Measurements from ENCODE around the gene CNIH4. TPM values are rescaled to one million over a fixed set of nuclear protein-coding genes. Genes with fewer than 3 reads are reported as not detected.

CNIH4 gene
- total RNA-seq, 1 experiment from 2014 or later = 77.8 TPM

DNA sequence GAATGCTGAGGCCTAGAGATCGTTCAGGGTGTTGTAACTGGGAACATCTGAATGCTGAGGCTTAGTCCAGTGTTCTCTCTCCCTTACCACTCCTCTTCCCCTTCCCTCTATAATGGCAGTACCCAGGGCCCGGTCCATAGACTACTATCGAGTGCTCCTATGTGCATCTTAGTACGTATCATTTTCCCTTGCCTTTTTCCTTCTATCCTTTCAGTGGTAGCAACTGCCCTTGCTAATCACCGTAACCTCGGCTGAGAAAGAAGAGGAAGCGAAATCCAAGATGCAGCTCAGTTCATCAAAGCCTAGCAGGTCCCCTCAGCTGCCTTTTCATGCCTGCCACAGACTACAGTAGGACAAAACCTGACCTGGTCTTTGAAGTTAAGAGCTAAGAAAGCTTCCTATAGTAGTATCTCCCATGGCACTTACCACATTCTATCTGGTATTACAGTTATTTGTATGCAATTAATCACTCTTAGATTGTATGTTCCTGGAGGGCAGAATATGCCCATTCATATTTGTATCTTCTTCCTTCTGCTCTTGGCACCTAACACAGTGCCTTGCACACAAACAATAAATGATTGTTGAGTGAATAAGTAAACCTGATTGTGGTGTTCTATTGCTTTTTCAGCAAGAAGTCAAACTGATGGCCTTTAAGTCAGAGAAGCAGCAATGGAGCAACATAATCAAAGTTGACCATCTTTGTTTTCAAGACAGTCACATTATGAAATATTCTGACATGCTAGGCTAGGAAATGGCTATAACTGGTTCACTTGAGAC lies 22.4 kb downstream of the CNIH4 start (continued):
- TF ChIP-seq TCF7 (CRISPR knock-in tag; IDR thresholded peaks at IDR 0.05; ENCODE audit: low read depth) (no peak), ZNF425 (CRISPR knock-in tag; conservative IDR thresholded peaks at IDR 0.05) (no peak), IRF2 (CRISPR knock-in tag; IDR thresholded peaks at IDR 0.05; ENCODE audit: borderline replicate concordance, low read depth) (no peak), CREB1 (CRISPR knock-in tag; IDR thresholded peaks at IDR 0.05) (no peak), JAZF1 (CRISPR knock-in tag; IDR thresholded peaks at IDR 0.05) (no peak), ZNF532 (CRISPR knock-in tag; IDR thresholded peaks at IDR 0.05; ENCODE audit: borderline replicate concordance) (no peak)
- TF ChIP-seq, protein P1, sequence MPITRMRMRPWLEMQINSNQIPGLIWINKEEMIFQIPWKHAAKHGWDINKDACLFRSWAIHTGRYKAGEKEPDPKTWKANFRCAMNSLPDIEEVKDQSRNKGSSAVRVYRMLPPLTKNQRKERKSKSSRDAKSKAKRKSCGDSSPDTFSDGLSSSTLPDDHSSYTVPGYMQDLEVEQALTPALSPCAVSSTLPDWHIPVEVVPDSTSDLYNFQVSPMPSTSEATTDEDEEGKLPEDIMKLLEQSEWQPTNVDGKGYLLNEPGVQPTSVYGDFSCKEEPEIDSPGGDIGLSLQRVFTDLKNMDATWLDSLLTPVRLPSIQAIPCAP (CRISPR knock-in tag; IDR thresholded peaks at IDR 0.05) = no peak
- TF ChIP-seq, protein P2, sequence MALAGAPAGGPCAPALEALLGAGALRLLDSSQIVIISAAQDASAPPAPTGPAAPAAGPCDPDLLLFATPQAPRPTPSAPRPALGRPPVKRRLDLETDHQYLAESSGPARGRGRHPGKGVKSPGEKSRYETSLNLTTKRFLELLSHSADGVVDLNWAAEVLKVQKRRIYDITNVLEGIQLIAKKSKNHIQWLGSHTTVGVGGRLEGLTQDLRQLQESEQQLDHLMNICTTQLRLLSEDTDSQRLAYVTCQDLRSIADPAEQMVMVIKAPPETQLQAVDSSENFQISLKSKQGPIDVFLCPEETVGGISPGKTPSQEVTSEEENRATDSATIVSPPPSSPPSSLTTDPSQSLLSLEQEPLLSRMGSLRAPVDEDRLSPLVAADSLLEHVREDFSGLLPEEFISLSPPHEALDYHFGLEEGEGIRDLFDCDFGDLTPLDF (CRISPR knock-in tag; IDR thresholded peaks at IDR 0.05) = no peak
- TF ChIP-seq, protein P3, sequence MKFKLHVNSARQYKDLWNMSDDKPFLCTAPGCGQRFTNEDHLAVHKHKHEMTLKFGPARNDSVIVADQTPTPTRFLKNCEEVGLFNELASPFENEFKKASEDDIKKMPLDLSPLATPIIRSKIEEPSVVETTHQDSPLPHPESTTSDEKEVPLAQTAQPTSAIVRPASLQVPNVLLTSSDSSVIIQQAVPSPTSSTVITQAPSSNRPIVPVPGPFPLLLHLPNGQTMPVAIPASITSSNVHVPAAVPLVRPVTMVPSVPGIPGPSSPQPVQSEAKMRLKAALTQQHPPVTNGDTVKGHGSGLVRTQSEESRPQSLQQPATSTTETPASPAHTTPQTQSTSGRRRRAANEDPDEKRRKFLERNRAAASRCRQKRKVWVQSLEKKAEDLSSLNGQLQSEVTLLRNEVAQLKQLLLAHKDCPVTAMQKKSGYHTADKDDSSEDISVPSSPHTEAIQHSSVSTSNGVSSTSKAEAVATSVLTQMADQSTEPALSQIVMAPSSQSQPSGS (CRISPR knock-in tag; IDR thresholded peaks at IDR 0.05; ENCODE audit: borderline replicate concordance, low read depth) = no peak

DNA sequence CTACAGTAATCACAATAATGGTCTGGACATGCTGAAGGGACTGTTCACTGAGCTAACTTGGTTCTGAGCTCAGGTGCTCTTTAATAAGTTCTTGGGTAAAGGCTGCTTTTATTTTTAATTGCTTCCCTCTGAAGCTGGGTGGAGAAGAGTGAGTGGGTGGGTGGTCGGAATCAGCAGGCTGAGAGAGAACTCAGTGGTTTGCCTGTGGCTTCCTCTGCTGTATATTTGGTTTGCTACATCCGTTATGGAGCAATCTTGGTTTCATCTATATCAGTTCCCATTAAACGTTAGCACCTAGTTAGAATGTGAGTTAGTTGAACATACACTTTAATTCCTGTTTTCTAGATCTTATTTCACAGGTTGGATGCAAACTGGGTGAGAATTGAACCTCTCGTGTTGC lies 23.3 kb downstream of the CNIH4 start:
- H3K27ac Mint-ChIP-seq = peak overlapping the region; percentile 1; the same call in 1 of the 2 replicates
- TF ChIP-seq ZNF138 (CRISPR knock-in tag; conservative IDR thresholded peaks at IDR 0.05) (no peak), CREM (CRISPR knock-in tag; IDR thresholded peaks at IDR 0.05) (no peak), MAX (CRISPR knock-in tag; IDR thresholded peaks at IDR 0.05) (no peak), AR (CRISPR knock-in tag; IDR thresholded peaks at IDR 0.05) (no peak), GRHL2 (CRISPR knock-in tag; IDR thresholded peaks at IDR 0.05; ENCODE audit: insufficient replicate concordance, severe bottlenecking) (no peak), CBFB (CRISPR knock-in tag; IDR thresholded peaks at IDR 0.05; ENCODE audit: low read depth) (no peak), NFE2L1 (CRISPR knock-in tag; IDR thresholded peaks at IDR 0.05) (no peak), CREB1 (CRISPR knock-in tag; IDR thresholded peaks at IDR 0.05) (no peak), SMAD4 (CRISPR knock-in tag; IDR thresholded peaks at IDR 0.05) (no peak), JAZF1 (CRISPR knock-in tag; IDR thresholded peaks at IDR 0.05) (no peak)
- TF ChIP-seq, protein P4, sequence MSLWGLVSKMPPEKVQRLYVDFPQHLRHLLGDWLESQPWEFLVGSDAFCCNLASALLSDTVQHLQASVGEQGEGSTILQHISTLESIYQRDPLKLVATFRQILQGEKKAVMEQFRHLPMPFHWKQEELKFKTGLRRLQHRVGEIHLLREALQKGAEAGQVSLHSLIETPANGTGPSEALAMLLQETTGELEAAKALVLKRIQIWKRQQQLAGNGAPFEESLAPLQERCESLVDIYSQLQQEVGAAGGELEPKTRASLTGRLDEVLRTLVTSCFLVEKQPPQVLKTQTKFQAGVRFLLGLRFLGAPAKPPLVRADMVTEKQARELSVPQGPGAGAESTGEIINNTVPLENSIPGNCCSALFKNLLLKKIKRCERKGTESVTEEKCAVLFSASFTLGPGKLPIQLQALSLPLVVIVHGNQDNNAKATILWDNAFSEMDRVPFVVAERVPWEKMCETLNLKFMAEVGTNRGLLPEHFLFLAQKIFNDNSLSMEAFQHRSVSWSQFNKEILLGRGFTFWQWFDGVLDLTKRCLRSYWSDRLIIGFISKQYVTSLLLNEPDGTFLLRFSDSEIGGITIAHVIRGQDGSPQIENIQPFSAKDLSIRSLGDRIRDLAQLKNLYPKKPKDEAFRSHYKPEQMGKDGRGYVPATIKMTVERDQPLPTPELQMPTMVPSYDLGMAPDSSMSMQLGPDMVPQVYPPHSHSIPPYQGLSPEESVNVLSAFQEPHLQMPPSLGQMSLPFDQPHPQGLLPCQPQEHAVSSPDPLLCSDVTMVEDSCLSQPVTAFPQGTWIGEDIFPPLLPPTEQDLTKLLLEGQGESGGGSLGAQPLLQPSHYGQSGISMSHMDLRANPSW (CRISPR knock-in tag; conservative IDR thresholded peaks at IDR 0.05; ENCODE audit: low read depth) = no peak

More for the DNA sequence above, 23.3 kb downstream of the CNIH4 start:
- H3K4me3 Mint-ChIP-seq = no peak overlapping the region
- no peak for ATAC-seq
- POLR2A ChIA-PET = no interaction called here
- no peak for DNase-seq (ENCODE audit: low spot score)
- H3K27me3 Mint-ChIP-seq (ENCODE audit: low read depth) = no peaks in the 10 kb centered on the region
- peaks cover 25% of the 10 kb centered on the region for H3K36me3 Mint-ChIP-seq
- CTCF ChIA-PET = no interaction called here
- no peaks in the 10 kb centered on the region for H3K4me1 Mint-ChIP-seq
- H3K9me3 Mint-ChIP-seq = no peaks in the 10 kb centered on the region
